ENCODE results near the gene PAQR8. TPM values are rescaled to one million over a fixed set of nuclear protein-coding genes. Genes with fewer than 3 reads are reported as not detected.

The PAQR8 gene
- total RNA-seq, 1 donor from 2014 or later = 7.5 TPM

GRCh38 chr6:52415917-52416628, 54.1 kb downstream of the PAQR8 start:
- DNase-seq (ENCODE audit: low spot score) = no peak
- H3K27ac Mint-ChIP-seq (ENCODE audit: unreplicated experiment) = no peak overlapping the region
- H3K4me1 Mint-ChIP-seq (ENCODE audit: unreplicated experiment) = peaks cover 17% of the 10 kb centered on the region
- H3K36me3 Mint-ChIP-seq (ENCODE audit: low read depth, unreplicated experiment) = peaks cover 5% of the 10 kb centered on the region
- H3K27me3 Mint-ChIP-seq (ENCODE audit: unreplicated experiment) = peaks cover 16% of the 10 kb centered on the region
- TF ChIP-seq CTCF (IDR thresholded peaks at IDR 0.05; ENCODE audit: unreplicated experiment) = no peak
- no peaks in the 10 kb centered on the region for H3K9me3 Mint-ChIP-seq (ENCODE audit: unreplicated experiment)
- no peak overlapping the region for H3K4me3 Mint-ChIP-seq (ENCODE audit: unreplicated experiment)

- Mint-ChIP-seq H3K36me3 (ENCODE audit: low read depth, unreplicated experiment) (peaks cover 5% of the 10 kb centered on the region), H3K4me1 (ENCODE audit: unreplicated experiment) (peaks cover 17% of the 10 kb centered on the region), H3K27ac (ENCODE audit: unreplicated experiment) (no peak overlapping the region), H3K27me3 (ENCODE audit: unreplicated experiment) (peaks cover 16% of the 10 kb centered on the region), H3K9me3 (ENCODE audit: unreplicated experiment) (no peaks in the 10 kb centered on the region), H3K4me3 (ENCODE audit: unreplicated experiment) (no peak overlapping the region)
- DNase-seq (ENCODE audit: low spot score) = peak; percentile 60
- peak; percentile 82 for TF ChIP-seq CTCF (IDR thresholded peaks at IDR 0.05; ENCODE audit: unreplicated experiment)
Observed at GRCh38 chr6:52416629-52417151, 54.7 kb downstream of the PAQR8 start.

GRCh38 chr6:52417675-52418111, 55.7 kb downstream of the PAQR8 start:
- no peak overlapping the region for H3K4me3 Mint-ChIP-seq (ENCODE audit: unreplicated experiment)
- DNase-seq (ENCODE audit: low spot score) = no peak
- peaks cover 16% of the 10 kb centered on the region for H3K27me3 Mint-ChIP-seq (ENCODE audit: unreplicated experiment)
- peaks cover 5% of the 10 kb centered on the region for H3K36me3 Mint-ChIP-seq (ENCODE audit: low read depth, unreplicated experiment)
- peaks cover 17% of the 10 kb centered on the region for H3K4me1 Mint-ChIP-seq (ENCODE audit: unreplicated experiment)
- peak overlapping the region; percentile 33 for H3K27ac Mint-ChIP-seq (ENCODE audit: unreplicated experiment)
- TF ChIP-seq CTCF (IDR thresholded peaks at IDR 0.05; ENCODE audit: unreplicated experiment) = no peak
- no peaks in the 10 kb centered on the region for H3K9me3 Mint-ChIP-seq (ENCODE audit: unreplicated experiment)

GRCh38 chr6:52418606-52419005, 56.7 kb downstream of the PAQR8 start:
- H3K27ac Mint-ChIP-seq (ENCODE audit: unreplicated experiment) = peak overlapping the region; percentile 67
- H3K9me3 Mint-ChIP-seq (ENCODE audit: unreplicated experiment) = no peaks in the 10 kb centered on the region
- H3K4me1 Mint-ChIP-seq (ENCODE audit: unreplicated experiment) = peaks cover 17% of the 10 kb centered on the region
- H3K36me3 Mint-ChIP-seq (ENCODE audit: low read depth, unreplicated experiment) = peaks cover 5% of the 10 kb centered on the region
- TF ChIP-seq CTCF (IDR thresholded peaks at IDR 0.05; ENCODE audit: unreplicated experiment) = no peak
- DNase-seq (ENCODE audit: low spot score) = no peak
- peaks cover 16% of the 10 kb centered on the region for H3K27me3 Mint-ChIP-seq (ENCODE audit: unreplicated experiment)
- peak overlapping the region; percentile 51 for H3K4me3 Mint-ChIP-seq (ENCODE audit: unreplicated experiment)

Measured in endothelial cell (in vitro differentiated cells).